ENCODE results near the gene EXOC4.
"Not testable (repeated sequence)": the region's sequence is repeated elsewhere in the genome, so short reads cannot be mapped to it uniquely, and the experiment has no call there.

The EXOC4 gene

GRCh38 chr7:133751079-133751478 is 498.2 kb downstream of the EXOC4 start:
- DNase-seq (ENCODE audit: low read depth), result no peak

GRCh38 chr7:133753513-133753912 is 500.6 kb downstream of the EXOC4 start:
- no peak for DNase-seq (ENCODE audit: low read depth)

GRCh38 chr7:133754708-133755107 is 501.8 kb downstream of the EXOC4 start:
- no peak for DNase-seq (ENCODE audit: low read depth)

DNA sequence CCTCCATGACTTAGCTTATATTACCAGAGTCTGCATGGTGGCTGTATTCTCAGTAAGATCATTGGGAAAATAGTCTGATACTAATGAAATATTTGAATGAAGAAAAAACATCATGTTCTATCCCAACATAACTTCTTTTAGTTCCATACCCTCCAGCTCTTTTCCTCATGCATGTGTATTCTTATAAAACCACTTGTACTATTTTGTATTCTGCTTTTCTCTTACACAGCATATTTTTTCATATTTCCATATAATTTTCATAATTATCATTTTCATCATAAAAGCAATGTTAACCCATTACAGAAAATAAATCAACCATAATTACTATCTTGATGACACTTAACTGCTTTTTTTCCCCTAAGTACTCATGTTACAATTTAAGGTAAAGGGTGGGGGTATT is 503.0 kb downstream of the EXOC4 start:
- no peak for DNase-seq (ENCODE audit: low read depth)

GRCh38 chr7:133761443-133761842 is 508.6 kb downstream of the EXOC4 start:
- DNase-seq (ENCODE audit: low read depth), result no peak

GRCh38 chr7:133763076-133763640 is 510.3 kb downstream of the EXOC4 start:
- no peak for DNase-seq (ENCODE audit: low read depth)

DNA sequence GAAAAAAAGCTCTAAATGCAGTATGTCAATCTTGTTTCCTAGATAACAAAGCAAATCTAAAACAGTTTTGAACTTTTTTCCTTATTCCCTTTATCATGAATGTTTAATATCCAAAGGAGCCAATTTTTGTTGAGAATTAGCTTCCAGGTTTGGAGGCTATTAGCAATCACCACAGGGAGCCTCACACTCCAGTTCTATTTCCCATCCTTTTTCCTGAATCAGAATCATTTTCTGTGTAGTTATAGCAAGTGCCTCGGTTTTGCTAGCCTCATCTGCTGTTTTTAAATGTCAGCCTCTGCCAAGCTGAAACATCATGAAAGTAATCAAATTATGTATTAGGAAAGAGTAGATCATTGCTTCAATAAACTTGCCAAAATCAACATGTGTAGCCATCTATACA is 516.8 kb downstream of the EXOC4 start:
- no peak for DNase-seq (ENCODE audit: low read depth)

DNA sequence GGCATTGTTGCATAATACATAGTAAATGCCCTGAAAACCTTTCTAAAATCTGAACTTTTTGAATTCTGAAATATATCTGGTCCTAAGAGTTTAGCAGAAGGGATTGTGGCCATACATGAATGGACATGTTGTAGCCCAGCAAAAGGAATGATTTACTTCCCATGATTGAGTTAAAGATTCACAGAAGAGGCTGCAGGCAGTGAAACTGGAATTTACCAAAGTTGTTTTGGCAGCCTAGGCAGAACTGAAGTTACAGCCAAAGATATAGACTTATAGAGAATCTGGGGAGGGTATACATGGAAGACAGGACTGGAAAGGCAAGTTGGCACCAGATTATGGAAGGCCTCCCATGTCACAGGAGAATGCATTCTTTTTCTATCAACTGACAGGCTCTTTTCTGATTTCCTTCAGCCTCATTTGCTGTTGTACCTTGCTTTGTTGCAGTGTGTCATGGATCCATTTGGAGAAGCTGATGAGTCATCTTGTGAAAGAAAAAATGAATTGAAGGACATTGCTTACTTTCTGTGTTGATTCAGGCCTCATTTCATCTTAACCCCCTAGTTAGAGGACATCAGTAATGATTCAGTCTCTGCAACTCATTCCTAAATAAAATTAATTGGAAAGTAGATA is 518.1 kb downstream of the EXOC4 start:
- DNase-seq (ENCODE audit: low read depth), result no peak

DNA sequence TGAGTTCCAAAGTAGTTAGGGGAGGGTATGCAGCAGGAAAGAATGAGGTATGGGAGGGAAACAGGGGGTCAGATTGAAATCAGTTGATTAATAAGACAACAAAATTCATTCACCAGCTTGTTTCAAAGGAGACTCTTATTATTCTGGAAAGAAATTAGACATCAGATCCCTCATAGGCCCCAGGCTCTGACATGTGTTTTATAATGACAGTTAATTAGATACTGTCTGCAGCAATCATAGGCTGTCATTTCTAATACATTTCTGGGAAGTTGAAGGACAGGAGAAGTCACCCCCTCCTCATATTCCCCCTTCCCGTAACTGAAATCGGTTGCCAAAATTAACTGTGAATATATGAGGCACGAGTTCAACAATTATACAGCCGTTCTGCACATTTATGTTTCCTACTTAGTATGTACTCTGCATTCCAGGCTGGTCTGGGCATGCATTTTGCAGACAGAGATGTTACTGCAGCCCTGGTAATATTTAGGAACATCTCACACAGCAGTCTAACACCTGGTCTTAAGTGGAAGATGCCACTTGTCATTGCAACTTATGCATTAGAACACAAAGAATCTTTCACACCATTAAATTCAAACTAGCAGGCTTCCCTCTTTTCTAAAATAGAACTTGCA is 519.0 kb downstream of the EXOC4 start:
- DNase-seq (ENCODE audit: low read depth), result no peak

DNA sequence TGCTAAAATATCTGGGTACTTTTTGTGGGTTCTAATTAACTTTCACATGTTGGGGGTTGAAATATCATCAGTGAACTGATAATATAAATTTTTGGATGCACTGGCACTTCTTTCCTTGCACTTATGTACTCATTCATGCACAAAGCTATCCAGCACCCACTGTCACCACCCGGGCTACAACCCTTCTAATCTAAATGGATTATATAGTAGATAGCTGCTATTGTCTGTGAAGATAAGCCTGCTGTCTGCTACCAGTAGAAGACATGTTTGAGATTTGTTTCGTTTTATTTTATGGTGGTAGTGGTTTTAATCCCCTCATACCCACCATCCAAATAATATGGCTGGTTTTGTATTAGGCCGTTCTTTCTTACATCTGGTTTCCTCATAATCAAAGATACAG is 520.7 kb downstream of the EXOC4 start:
- DNase-seq (ENCODE audit: low read depth), result no peak

DNA sequence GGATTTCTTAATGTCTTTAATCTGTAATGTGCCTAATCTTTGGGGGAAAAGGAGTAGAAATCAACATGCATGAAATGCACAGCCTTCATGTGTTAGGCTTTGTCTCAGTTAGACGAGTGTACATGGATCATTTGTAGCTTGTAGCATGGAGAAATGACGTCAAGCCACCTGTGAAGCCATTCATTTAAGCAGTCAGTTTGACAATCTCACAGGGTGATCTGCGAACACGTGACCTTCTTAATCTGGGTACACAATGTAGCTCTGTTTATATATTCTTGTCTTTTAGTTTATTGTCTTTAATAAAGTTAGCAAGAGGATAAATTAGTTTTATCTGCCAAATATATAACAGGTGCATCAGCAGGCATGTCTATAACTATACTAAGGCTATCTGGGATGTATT is 522.3 kb downstream of the EXOC4 start:
- DNase-seq (ENCODE audit: low read depth), result no peak

DNA sequence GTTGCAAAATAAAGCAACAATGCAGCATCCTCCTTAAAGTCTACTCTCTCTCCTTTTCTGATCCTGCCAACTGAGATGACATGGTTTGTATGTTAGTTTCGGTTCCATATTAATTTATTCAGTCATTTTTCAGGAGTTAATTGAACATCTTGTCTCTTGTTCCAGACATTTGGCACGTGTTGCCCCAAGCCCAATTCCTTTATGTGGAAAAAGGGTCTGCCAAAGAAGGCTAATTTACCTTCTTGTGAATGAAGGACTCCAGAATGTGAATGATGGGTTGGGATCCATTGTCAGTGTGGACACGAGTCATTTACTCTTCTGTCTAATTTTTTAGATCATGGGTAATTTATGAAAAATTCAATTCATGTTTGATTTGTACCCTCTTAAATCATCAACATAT is 523.4 kb downstream of the EXOC4 start:
- DNase-seq (ENCODE audit: low read depth), result no peak

DNA sequence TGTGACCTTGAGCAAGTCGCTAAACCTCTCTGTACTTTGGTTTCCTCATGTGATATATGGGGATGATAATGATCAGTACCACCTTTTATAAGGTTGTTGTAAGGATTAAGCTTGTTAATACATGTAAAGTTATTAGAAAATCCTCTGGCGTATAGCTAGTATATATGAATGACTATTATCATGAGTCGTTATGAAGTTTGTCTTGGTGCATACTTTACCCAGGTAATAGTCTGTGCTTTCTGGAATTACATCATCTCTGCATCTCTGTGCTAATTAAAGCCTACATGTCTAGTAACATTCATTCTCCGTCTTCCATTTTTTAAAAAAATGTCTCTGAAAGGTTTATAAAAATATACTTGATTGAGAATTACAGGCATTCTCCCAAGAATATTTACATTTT is 524.8 kb downstream of the EXOC4 start:
- DNase-seq (ENCODE audit: low read depth), result no peak

- DNase-seq (ENCODE audit: low read depth), result no peak
Measured at GRCh38 chr7:133778472-133778871, 525.6 kb downstream of the EXOC4 start.

DNA sequence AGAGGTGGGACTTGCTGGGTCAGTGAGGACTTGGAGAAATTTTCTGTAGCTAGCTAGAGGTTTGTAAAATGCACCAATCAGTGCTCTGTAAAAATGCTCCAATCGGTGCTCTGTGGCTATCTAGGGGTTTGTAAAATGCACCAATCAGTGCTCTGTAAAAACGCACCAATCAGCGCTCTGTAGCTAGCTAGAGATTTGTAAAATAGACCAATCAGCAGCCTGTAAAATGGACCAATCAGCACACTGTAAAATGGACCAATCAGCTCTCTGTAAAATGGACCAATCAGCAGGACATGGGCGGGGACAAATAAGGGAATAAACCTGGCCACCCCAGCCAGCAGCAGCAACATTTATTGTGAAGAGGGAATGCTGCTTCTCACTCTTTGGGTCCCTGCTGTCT is 526.7 kb downstream of the EXOC4 start:
- DNase-seq (ENCODE audit: low read depth), result not testable (repeated sequence)

GRCh38 chr7:133780912-133781311 is 528.0 kb downstream of the EXOC4 start:
- no peak for DNase-seq (ENCODE audit: low read depth)

DNA sequence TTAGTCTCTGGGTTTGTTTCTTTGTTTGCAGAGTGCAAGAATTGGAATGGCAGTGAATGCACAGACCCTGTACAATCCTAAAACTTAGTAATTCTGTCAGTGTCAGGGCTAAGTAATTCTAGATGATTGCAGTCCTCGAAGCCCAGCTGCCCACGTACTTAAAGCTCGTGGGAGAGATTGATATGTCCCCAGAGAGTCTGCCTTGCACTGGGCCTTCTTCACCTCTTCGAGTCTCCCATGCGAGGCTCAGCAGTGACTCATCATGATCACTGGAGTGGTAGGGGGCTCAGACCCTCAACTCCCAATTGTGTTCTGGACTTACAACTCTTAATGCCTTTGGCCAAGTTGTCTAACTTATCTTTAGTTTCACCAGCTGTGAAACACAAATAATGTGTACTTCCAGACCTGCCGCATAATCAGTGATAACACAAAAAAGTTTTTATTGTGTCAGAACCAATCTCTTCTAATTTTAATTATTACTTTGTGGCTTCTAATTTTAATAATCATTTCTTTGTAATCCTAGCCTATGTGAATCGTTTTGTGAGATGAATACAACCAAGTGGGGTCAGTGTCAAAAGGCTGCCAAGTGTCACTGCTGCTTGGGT is 528.7 kb downstream of the EXOC4 start:
- DNase-seq (ENCODE audit: low read depth), result no peak

DNA sequence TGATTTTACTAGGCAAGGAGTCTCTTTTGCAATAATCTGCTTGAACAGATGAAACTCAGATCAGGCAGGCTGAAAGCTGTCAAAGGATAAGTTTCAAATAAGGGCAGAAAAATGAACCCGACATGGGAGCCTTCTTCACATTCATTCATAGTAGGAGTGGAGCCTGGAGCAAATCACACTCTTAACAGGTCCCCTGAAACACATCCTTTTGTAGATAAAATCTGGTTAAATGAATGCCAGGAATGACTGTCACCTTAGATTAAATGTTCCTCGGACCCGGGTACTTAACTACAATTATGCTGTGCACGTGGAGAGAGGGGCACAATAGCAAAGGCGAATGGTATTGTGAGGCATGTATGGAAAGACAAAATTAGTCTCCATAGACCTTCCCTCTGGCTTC is 529.6 kb downstream of the EXOC4 start:
- no peak for DNase-seq (ENCODE audit: low read depth)

GRCh38 chr7:133783276-133783675 is 530.4 kb downstream of the EXOC4 start:
- no peak for DNase-seq (ENCODE audit: low read depth)

- no peak for DNase-seq (ENCODE audit: low read depth)
Measured at GRCh38 chr7:133784486-133785001, 531.7 kb downstream of the EXOC4 start.

GRCh38 chr7:133786401-133786937 is 533.6 kb downstream of the EXOC4 start:
- no peak for DNase-seq (ENCODE audit: low read depth)

- DNase-seq (ENCODE audit: low read depth), result no peak
Measured at GRCh38 chr7:133789974-133790373, 537.1 kb downstream of the EXOC4 start.

GRCh38 chr7:133790911-133791310 is 538.0 kb downstream of the EXOC4 start:
- no peak for DNase-seq (ENCODE audit: low read depth)
